ENCODE data around the gene AATF. TPM values are rescaled to one million over a fixed set of nuclear protein-coding genes. Genes with fewer than 3 reads are reported as not detected.

The AATF gene
- total RNA-seq, 1 donor from 2014 or later, result 53.5 TPM

GRCh38 chr17:36939802-36940312, 8.9 kb upstream of the AATF start:
- no peak for DNase-seq (ENCODE audit: low spot score, unreplicated experiment)
- peaks cover 29% of the 10 kb centered on the region for H3K4me1 Mint-ChIP-seq (ENCODE audit: low read depth)
- TF ChIP-seq, protein P1, sequence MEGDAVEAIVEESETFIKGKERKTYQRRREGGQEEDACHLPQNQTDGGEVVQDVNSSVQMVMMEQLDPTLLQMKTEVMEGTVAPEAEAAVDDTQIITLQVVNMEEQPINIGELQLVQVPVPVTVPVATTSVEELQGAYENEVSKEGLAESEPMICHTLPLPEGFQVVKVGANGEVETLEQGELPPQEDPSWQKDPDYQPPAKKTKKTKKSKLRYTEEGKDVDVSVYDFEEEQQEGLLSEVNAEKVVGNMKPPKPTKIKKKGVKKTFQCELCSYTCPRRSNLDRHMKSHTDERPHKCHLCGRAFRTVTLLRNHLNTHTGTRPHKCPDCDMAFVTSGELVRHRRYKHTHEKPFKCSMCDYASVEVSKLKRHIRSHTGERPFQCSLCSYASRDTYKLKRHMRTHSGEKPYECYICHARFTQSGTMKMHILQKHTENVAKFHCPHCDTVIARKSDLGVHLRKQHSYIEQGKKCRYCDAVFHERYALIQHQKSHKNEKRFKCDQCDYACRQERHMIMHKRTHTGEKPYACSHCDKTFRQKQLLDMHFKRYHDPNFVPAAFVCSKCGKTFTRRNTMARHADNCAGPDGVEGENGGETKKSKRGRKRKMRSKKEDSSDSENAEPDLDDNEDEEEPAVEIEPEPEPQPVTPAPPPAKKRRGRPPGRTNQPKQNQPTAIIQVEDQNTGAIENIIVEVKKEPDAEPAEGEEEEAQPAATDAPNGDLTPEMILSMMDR (IDR thresholded peaks at IDR 0.05; ENCODE audit: unreplicated experiment), result no peak
- no peaks in the 10 kb centered on the region for H3K9me3 Mint-ChIP-seq (ENCODE audit: low read depth)
- H3K27ac Mint-ChIP-seq, result peak overlapping the region; percentile 5
- peaks cover 1% of the 10 kb centered on the region for H3K36me3 Mint-ChIP-seq (ENCODE audit: insufficient read depth)
- H3K27me3 Mint-ChIP-seq, result peaks cover 85% of the 10 kb centered on the region
- peak overlapping the region; percentile 59 for H3K4me3 Mint-ChIP-seq (ENCODE audit: low read depth)

DNA sequence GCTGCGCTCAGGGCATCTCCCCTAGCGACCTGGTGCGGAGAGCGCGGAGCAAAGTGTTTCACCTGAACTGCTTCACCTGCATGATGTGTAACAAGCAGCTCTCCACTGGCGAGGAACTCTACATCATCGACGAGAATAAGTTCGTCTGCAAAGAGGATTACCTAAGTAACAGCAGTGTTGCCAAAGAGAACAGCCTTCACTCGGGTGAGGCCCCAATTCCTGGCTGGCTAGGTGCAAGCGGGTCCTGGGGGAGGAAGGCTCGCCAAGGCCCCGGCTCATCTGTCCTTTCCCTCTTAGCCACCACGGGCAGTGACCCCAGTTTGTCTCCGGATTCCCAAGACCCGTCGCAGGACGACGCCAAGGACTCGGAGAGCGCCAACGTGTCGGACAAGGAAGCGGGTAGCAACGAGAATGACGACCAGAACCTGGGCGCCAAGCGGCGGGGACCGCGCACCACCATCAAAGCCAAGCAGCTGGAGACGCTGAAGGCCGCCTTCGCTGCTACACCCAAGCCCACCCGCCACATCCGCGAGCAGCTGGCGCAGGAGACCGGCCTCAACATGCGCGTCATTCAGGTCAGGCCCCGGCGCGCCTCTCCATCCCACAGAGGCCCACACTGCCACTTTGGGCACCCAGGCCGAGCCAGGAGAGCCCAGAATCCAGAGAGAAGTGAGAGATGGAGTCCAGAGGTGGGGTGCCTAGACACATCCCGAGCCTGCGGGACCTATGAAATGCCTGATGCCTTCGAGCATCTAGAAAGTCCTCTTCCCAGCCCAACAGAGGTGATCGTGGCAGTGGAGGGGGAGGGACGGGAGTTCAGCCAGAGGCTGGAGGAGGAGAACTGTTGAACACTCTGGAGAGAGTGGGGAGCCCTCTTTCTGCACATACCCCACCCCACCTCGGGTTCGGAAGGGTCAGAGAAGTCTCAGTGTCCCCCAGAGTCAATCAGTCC, 8.2 kb upstream of the AATF start:
- Mint-ChIP-seq H3K27ac (no peak overlapping the region), H3K4me3 (ENCODE audit: low read depth) (no peak overlapping the region), H3K4me1 (ENCODE audit: low read depth) (peaks cover 24% of the 10 kb centered on the region), H3K36me3 (ENCODE audit: insufficient read depth) (peaks cover 1% of the 10 kb centered on the region), H3K9me3 (ENCODE audit: low read depth) (no peaks in the 10 kb centered on the region), H3K27me3 (peaks cover 85% of the 10 kb centered on the region)
- DNase-seq (ENCODE audit: low spot score, unreplicated experiment), result no peak
- TF ChIP-seq, protein P1 (IDR thresholded peaks at IDR 0.05; ENCODE audit: unreplicated experiment), result no peak

GRCh38 chr17:36941265-36942010, 7.3 kb upstream of the AATF start:
- no peak for DNase-seq (ENCODE audit: low spot score, unreplicated experiment)
- H3K9me3 Mint-ChIP-seq (ENCODE audit: low read depth), result no peaks in the 10 kb centered on the region
- H3K4me1 Mint-ChIP-seq (ENCODE audit: low read depth), result peaks cover 17% of the 10 kb centered on the region
- no peak overlapping the region for H3K4me3 Mint-ChIP-seq (ENCODE audit: low read depth)
- H3K27ac Mint-ChIP-seq, result peak overlapping the region; percentile 18
- H3K27me3 Mint-ChIP-seq, result peaks cover 85% of the 10 kb centered on the region
- peaks cover 1% of the 10 kb centered on the region for H3K36me3 Mint-ChIP-seq (ENCODE audit: insufficient read depth)
- TF ChIP-seq, protein P1 (IDR thresholded peaks at IDR 0.05; ENCODE audit: unreplicated experiment), result no peak

DNA sequence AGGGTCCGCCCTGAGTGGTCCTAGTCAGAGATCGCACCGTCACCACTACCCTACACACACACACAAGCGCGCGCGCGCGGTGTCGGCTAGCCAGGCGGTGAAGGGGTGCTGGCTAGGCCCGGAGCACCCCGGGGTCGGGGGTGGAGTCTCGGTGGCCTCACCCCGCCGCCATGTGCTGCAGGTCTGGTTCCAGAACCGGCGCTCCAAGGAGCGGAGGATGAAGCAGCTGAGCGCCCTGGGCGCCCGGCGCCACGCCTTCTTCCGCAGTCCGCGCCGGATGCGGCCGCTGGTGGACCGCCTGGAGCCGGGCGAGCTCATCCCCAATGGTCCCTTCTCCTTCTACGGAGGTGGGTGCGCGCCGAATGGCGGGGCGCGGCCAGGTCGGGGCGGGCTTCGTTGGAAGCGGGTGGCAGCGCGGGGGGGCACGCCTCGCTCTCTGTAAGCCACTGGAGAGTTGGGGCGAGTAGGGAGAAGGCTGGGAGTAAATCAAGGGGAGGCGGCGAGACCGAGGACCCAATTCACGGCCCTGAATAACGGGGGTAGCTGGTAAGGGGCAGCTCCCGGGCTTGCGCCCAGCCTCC, 6.6 kb upstream of the AATF start:
- Mint-ChIP-seq H3K4me1 (ENCODE audit: low read depth) (peaks cover 15% of the 10 kb centered on the region), H3K9me3 (ENCODE audit: low read depth) (no peaks in the 10 kb centered on the region), H3K36me3 (ENCODE audit: insufficient read depth) (peaks cover 1% of the 10 kb centered on the region), H3K27ac (peak overlapping the region; percentile 18), H3K4me3 (ENCODE audit: low read depth) (no peak overlapping the region), H3K27me3 (peaks cover 85% of the 10 kb centered on the region)
- DNase-seq (ENCODE audit: low spot score, unreplicated experiment), result no peak
- TF ChIP-seq, protein P1 (IDR thresholded peaks at IDR 0.05; ENCODE audit: unreplicated experiment), result no peak

DNA sequence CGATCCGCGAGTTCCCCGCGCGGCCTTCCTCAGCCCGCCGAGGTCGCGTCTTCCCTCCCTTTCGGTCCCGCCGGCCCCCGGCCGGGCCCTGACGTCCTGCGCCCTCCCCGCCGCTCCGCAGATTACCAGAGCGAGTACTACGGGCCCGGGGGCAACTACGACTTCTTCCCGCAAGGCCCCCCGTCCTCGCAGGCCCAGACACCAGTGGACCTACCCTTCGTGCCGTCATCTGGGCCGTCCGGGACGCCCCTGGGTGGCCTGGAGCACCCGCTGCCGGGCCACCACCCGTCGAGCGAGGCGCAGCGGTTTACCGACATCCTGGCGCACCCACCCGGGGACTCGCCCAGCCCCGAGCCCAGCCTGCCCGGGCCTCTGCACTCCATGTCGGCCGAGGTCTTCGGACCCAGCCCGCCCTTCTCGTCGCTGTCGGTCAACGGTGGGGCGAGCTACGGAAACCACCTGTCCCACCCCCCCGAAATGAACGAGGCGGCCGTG, 6.1 kb upstream of the AATF start:
- peaks cover 1% of the 10 kb centered on the region for H3K36me3 Mint-ChIP-seq (ENCODE audit: insufficient read depth)
- TF ChIP-seq, protein P1 (IDR thresholded peaks at IDR 0.05; ENCODE audit: unreplicated experiment), result no peak
- no peak overlapping the region for H3K27ac Mint-ChIP-seq
- no peak overlapping the region for H3K4me3 Mint-ChIP-seq (ENCODE audit: low read depth)
- H3K4me1 Mint-ChIP-seq (ENCODE audit: low read depth), result peaks cover 11% of the 10 kb centered on the region
- H3K27me3 Mint-ChIP-seq, result peaks cover 85% of the 10 kb centered on the region
- no peak for DNase-seq (ENCODE audit: low spot score, unreplicated experiment)
- H3K9me3 Mint-ChIP-seq (ENCODE audit: low read depth), result no peaks in the 10 kb centered on the region
